HG03175 (cell line): Measurements from ENCODE around the gene SIL1.

Source experiments
- ATAC-seq: cut with Tn5 transposase; IDR thresholded peaks from one replicate; pipeline ENCODE4 v1.9.1; 2021; ENCODE audit warnings: mild to moderate bottlenecking, moderate library complexity; ENCODE audit not compliant: unreplicated experiment

Gene SIL1

GRCh38 chr5:138985683-138986082, 212.5 kb downstream of the SIL1 start:
- ATAC-seq: no peak

GRCh38 chr5:138985256-138985655, 212.9 kb downstream of the SIL1 start:
- ATAC-seq: no peak

GRCh38 chr5:138983984-138984383, 214.2 kb downstream of the SIL1 start:
- no peak for ATAC-seq

GRCh38 chr5:138981586-138981985, 216.6 kb downstream of the SIL1 start:
- ATAC-seq: no peak

- no peak for ATAC-seq
Observed at GRCh38 chr5:138981131-138981530, 217.0 kb downstream of the SIL1 start.

GRCh38 chr5:138980441-138980840, 217.7 kb downstream of the SIL1 start:
- no peak for ATAC-seq

- ATAC-seq: no peak
Observed at GRCh38 chr5:138979684-138980280, 218.4 kb downstream of the SIL1 start.

GRCh38 chr5:138978581-138978980, 219.6 kb downstream of the SIL1 start:
- no peak for ATAC-seq

GRCh38 chr5:138978080-138978479, 220.1 kb downstream of the SIL1 start:
- no peak for ATAC-seq

GRCh38 chr5:138975098-138975847, 222.9 kb downstream of the SIL1 start:
- no peak for ATAC-seq

- ATAC-seq: no peak
Observed at GRCh38 chr5:138974227-138975063, 223.7 kb downstream of the SIL1 start.

- ATAC-seq: no peak
Observed at GRCh38 chr5:138972836-138973235, 225.3 kb downstream of the SIL1 start.

- ATAC-seq: no peak
Observed at GRCh38 chr5:138972230-138972629, 225.9 kb downstream of the SIL1 start.

- no peak for ATAC-seq
Observed at GRCh38 chr5:138969323-138970002, 228.7 kb downstream of the SIL1 start.

GRCh38 chr5:138968601-138969000, 229.6 kb downstream of the SIL1 start:
- ATAC-seq: no peak

- ATAC-seq: no peak
Observed at GRCh38 chr5:138967791-138968448, 230.2 kb downstream of the SIL1 start.

GRCh38 chr5:138966236-138966985, 231.8 kb downstream of the SIL1 start:
- no peak for ATAC-seq

- ATAC-seq: no peak
Observed at GRCh38 chr5:138965626-138966025, 232.5 kb downstream of the SIL1 start.

- ATAC-seq: no peak
Observed at GRCh38 chr5:138964647-138965201, 233.4 kb downstream of the SIL1 start.
